HEK293 (cell line): Measurements from ENCODE around the gene CLMN.

Experiments
- CTCF ChIA-PET: fragments of 350-600 bp; formaldehyde crosslinking; extraction: SDS; loops from one replicate; lab custom pipeline; 2021; ENCODE audit warnings: antibody characterized with exemption; lab: Yijun Ruan, JAX
- POLR2A ChIA-PET: fragments of 300-600 bp; formaldehyde crosslinking; extraction: SDS; loops from one replicate; lab custom pipeline; 2020; ENCODE audit warnings: antibody characterized with exemption, inconsistent platforms; lab: Yijun Ruan, JAX
- H3K27ac ChIP-seq: fragments of 200-500 bp; sonication (Bioruptor generic); 2 replicates; pipeline ENCODE4 v1.5.1; 2014; ENCODE audit warnings: low read depth, low read length, control low read depth, inconsistent platforms; ENCODE audit errors: extremely low read depth
- H3K36me3 ChIP-seq, 2 experiments: fragments of 200-500 bp in 1 of 2; sonication (Bioruptor generic) in 1 of 2; 1 replicate in 1 of 2; 2 replicates in 1 of 2; pipeline ENCODE4 v1.5.1; 2014 to 2017; ENCODE audit warnings: inconsistent platforms in 2 of 2, low read length in 2 of 2; ENCODE audit not compliant: control insufficient read depth in 2 of 2, insufficient read depth in 1 of 2
- H3K4me1 ChIP-seq: fragments of 200-500 bp; sonication (Bioruptor generic); 2 replicates; pipeline ENCODE4 v1.5.1; 2014; ENCODE audit warnings: mild to moderate bottlenecking, low read length, inconsistent platforms; ENCODE audit not compliant: control insufficient read depth, insufficient read depth
- H3K4me3 ChIP-seq: 2 replicates; pipeline ENCODE4 v1.5.1; 2011; ENCODE audit warnings: low read depth, mild to moderate bottlenecking, control low read depth, low read length, moderate library complexity
- H3K9me3 ChIP-seq: fragments of 200-500 bp; sonication (Bioruptor generic); 2 replicates; pipeline ENCODE4 v1.5.1; 2014; ENCODE audit warnings: low read depth, low read length, inconsistent platforms; ENCODE audit not compliant: control insufficient read depth, insufficient read depth
- FEZF1 ChIP-seq: fragments of 450-650 bp; formaldehyde crosslinking; IDR thresholded peaks from 2 replicates; pipeline ENCODE4 v1.5.1; 2016; ENCODE audit warnings: missing biosample characterization, missing genetic modification characterization
- HIC1 ChIP-seq: fragments of 450-650 bp; formaldehyde crosslinking; IDR thresholded peaks from 2 replicates; pipeline ENCODE4 v1.5.1; 2016; ENCODE audit warnings: missing biosample characterization, missing genetic modification characterization
- MYNN ChIP-seq: fragments of 450-650 bp; formaldehyde crosslinking; IDR thresholded peaks from 2 replicates; pipeline ENCODE4 v1.5.1; 2016; ENCODE audit warnings: missing biosample characterization, missing genetic modification characterization, borderline replicate concordance
- PRDM1 ChIP-seq: fragments of 450-650 bp; formaldehyde crosslinking; IDR thresholded peaks from 2 replicates; pipeline ENCODE4; 2016; ENCODE audit warnings: missing biosample characterization, missing genetic modification characterization
- PRDM10 ChIP-seq: fragments of 450-650 bp; formaldehyde crosslinking; IDR thresholded peaks from 2 replicates; pipeline ENCODE4 v1.5.1; 2016; ENCODE audit warnings: missing biosample characterization, missing genetic modification characterization
- PRDM6 ChIP-seq: fragments of 450-650 bp; formaldehyde crosslinking; IDR thresholded peaks from 2 replicates; pipeline ENCODE4 v1.5.1; 2017; ENCODE audit warnings: missing biosample characterization, missing genetic modification characterization
- RBAK ChIP-seq: fragments of 450-650 bp; formaldehyde crosslinking; IDR thresholded peaks from 2 replicates; pipeline ENCODE4 v1.5.1; 2016; ENCODE audit warnings: missing biosample characterization, missing genetic modification characterization
- SP7 ChIP-seq: fragments of 450-650 bp; formaldehyde crosslinking; IDR thresholded peaks from 2 replicates; pipeline ENCODE4 v1.5.1; 2016; ENCODE audit warnings: missing biosample characterization, missing genetic modification characterization
- TCF7L2 ChIP-seq: IDR thresholded peaks from 2 replicates; pipeline ENCODE4 v1.6.1; 2011; ENCODE audit warnings: low read depth, mild to moderate bottlenecking, inconsistent platforms, low read length, moderate library complexity, borderline replicate concordance
- ZBTB17 ChIP-seq: fragments of 450-650 bp; formaldehyde crosslinking; IDR thresholded peaks from 2 replicates; pipeline ENCODE4 v1.5.1; 2016; ENCODE audit warnings: missing biosample characterization, missing genetic modification characterization
- ZFP37 ChIP-seq: fragments of 450-650 bp; formaldehyde crosslinking; IDR thresholded peaks from 2 replicates; pipeline ENCODE4 v1.5.1; 2016; ENCODE audit warnings: missing biosample characterization, missing genetic modification characterization
- ZNF169 ChIP-seq: fragments of 450-650 bp; formaldehyde crosslinking; IDR thresholded peaks from 2 replicates; pipeline ENCODE4 v1.5.1; 2016; ENCODE audit warnings: missing biosample characterization, missing genetic modification characterization
- ZNF202 ChIP-seq: fragments of 450-650 bp; formaldehyde crosslinking; IDR thresholded peaks from 2 replicates; pipeline ENCODE4 v1.5.1; 2016; ENCODE audit warnings: missing biosample characterization, missing genetic modification characterization, borderline replicate concordance
- ZNF274 ChIP-seq, 2 experiments: fragments of 200-500 bp in 1 of 2; fragments of 450-650 bp in 1 of 2; sonication (Bioruptor generic) in 1 of 2; formaldehyde crosslinking in 1 of 2; IDR thresholded peaks; 2 replicates each; pipeline versions ENCODE4 v1.5.1 to v1.6.1; 2014 to 2016; ENCODE audit warnings: borderline replicate concordance in 1 of 2, inconsistent platforms in 1 of 2, low read length in 1 of 2, missing biosample characterization in 1 of 2, missing genetic modification characterization in 1 of 2
- ZNF366 ChIP-seq: fragments of 450-650 bp; formaldehyde crosslinking; conservative IDR thresholded peaks from 2 replicates; pipeline ENCODE4 v1.5.1; 2016; ENCODE audit warnings: missing biosample characterization, missing genetic modification characterization
- ZNF501 ChIP-seq: fragments of 450-650 bp; formaldehyde crosslinking; IDR thresholded peaks from 2 replicates; pipeline ENCODE4 v1.5.1; 2016; ENCODE audit warnings: missing biosample characterization, missing genetic modification characterization
- ZNF521 ChIP-seq: fragments of 450-650 bp; formaldehyde crosslinking; IDR thresholded peaks from 2 replicates; pipeline ENCODE4 v1.5.1; 2017; ENCODE audit warnings: missing biosample characterization, mild to moderate bottlenecking, missing genetic modification characterization
- ZNF580 ChIP-seq: fragments of 450-650 bp; formaldehyde crosslinking; IDR thresholded peaks from 2 replicates; pipeline ENCODE4 v1.5.1; 2016; ENCODE audit warnings: missing biosample characterization, missing genetic modification characterization
- ZNF600 ChIP-seq: fragments of 450-650 bp; formaldehyde crosslinking; IDR thresholded peaks from 2 replicates; pipeline ENCODE4 v1.5.1; 2016; ENCODE audit warnings: missing biosample characterization, missing genetic modification characterization
- ZNF629 ChIP-seq: fragments of 450-650 bp; formaldehyde crosslinking; IDR thresholded peaks from 2 replicates; pipeline ENCODE4 v1.5.1; 2017; ENCODE audit warnings: missing biosample characterization, missing genetic modification characterization
- ZNF692 ChIP-seq: fragments of 450-650 bp; formaldehyde crosslinking; IDR thresholded peaks from 2 replicates; pipeline ENCODE4 v1.5.1; 2016; ENCODE audit warnings: missing biosample characterization, missing genetic modification characterization

The CLMN gene

GRCh38 chr14:95155045-95155444 is 164.7 kb downstream of the CLMN start:
- peak overlapping the region; percentile 81; the same call in 1 of the 2 replicates for H3K4me3 ChIP-seq
- POLR2A ChIA-PET, result no interaction called here
- peak; percentile 47 for TF ChIP-seq FEZF1 (tag by site-specific recombination)
- peak; percentile 52; the same call in 1 of the 2 replicates for TF ChIP-seq MYNN (tag by site-specific recombination)
- 0 out of 2 replicates have a peak, but pooled peaks have one; percentile 15 for TF ChIP-seq ZNF501
- TF ChIP-seq ZNF169 (tag by site-specific recombination), result no peak
- TF ChIP-seq TCF7L2, result no peak
- TF ChIP-seq PRDM10 (tag by site-specific recombination), result peak; percentile 67
- TF ChIP-seq ZNF600, result peak; percentile 83
- TF ChIP-seq ZNF202, result no peak
- TF ChIP-seq ZNF580 (tag by site-specific recombination), result peak; percentile 15; the same call in 1 of the 2 replicates
- TF ChIP-seq ZNF692, result 0 out of 2 replicates have a peak, but pooled peaks have one; percentile 25
- TF ChIP-seq PRDM1 (tag by site-specific recombination), result peak; percentile 67; the same call in 1 of the 2 replicates
- peak; percentile 58 for TF ChIP-seq ZNF629 (tag by site-specific recombination)
- peak; percentile 28; the same call in 1 of the 2 replicates for TF ChIP-seq ZFP37 (tag by site-specific recombination)
- 0 out of 2 replicates have a peak, but pooled peaks have one; percentile 18 for TF ChIP-seq SP7 (tag by site-specific recombination)
- no peak for TF ChIP-seq ZNF274 (IDR thresholded peaks at IDR 0.05; ENCODE audit: low read length)
- no peak for TF ChIP-seq ZNF274 (tag by site-specific recombination; IDR thresholded peaks at IDR 0.05; ENCODE audit: borderline replicate concordance)
- no peak for TF ChIP-seq HIC1 (tag by site-specific recombination)
- peak; percentile 22; the same call in 1 of the 2 replicates for TF ChIP-seq ZNF366 (tag by site-specific recombination)
- no peak for TF ChIP-seq RBAK (tag by site-specific recombination)
- TF ChIP-seq ZBTB17 (tag by site-specific recombination), result peak; percentile 19; the same call in 1 of the 2 replicates
- TF ChIP-seq ZNF521 (tag by site-specific recombination), result no peak
- peak; percentile 52; the same call in 1 of the 2 replicates for TF ChIP-seq PRDM6 (tag by site-specific recombination)
- TF ChIP-seq, all 188 proteins: peak for 14
- peaks cover 31% of the 10 kb centered on the region for H3K4me1 ChIP-seq
- H3K36me3 ChIP-seq, result no peaks in the 10 kb centered on the region
- H3K27ac ChIP-seq, result peak overlapping the region; percentile 21; the same call in 1 of the 2 replicates
- H3K9me3 ChIP-seq, result no peaks in the 10 kb centered on the region
- CTCF ChIA-PET, result interaction anchor here (1.5 to 1.6 kb wide), 2 partner anchors 207 to 277 kb away, joined by 5 to 6 read pairs; no protein-coding TSS in a partner anchor
